ENCODE measurements around the gene LMAN1L.
A peak's percentile ranks its signal among the peaks of the same experiment; 100 is the strongest.

Gene LMAN1L

DNA sequence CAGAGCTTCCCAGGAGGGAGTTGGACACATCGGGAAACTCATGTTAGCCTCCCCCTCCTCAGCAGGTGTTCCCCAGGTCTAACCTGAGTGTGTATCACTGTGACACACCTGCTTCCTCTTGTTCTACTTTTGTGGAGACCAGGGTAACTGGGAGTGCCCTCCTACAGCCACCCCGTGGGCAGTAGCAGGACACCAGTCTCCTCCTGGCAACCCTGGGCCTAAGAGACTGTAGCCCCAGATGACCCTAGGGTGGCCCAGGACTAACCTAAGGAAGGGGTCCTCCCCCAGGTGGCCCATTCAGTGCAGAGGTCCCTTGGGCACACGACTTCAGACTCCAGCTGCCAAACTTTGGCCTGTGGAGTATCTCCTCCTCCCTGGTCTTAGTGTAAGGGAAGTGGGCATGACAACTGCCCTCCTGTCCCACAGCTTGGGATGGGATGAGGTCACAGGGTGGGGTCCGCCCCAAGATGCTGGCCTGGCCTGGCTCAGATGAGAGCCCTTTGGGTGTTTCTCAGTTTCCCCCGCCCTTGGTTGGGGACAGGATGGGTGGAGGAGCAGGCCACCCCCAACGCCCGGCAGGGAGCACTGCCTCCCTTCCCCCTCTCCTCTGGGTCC lies 26.0 kb upstream of the LMAN1L start:
- TF ChIP-seq, protein P1, sequence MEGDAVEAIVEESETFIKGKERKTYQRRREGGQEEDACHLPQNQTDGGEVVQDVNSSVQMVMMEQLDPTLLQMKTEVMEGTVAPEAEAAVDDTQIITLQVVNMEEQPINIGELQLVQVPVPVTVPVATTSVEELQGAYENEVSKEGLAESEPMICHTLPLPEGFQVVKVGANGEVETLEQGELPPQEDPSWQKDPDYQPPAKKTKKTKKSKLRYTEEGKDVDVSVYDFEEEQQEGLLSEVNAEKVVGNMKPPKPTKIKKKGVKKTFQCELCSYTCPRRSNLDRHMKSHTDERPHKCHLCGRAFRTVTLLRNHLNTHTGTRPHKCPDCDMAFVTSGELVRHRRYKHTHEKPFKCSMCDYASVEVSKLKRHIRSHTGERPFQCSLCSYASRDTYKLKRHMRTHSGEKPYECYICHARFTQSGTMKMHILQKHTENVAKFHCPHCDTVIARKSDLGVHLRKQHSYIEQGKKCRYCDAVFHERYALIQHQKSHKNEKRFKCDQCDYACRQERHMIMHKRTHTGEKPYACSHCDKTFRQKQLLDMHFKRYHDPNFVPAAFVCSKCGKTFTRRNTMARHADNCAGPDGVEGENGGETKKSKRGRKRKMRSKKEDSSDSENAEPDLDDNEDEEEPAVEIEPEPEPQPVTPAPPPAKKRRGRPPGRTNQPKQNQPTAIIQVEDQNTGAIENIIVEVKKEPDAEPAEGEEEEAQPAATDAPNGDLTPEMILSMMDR (IDR thresholded peaks at IDR 0.05; ENCODE audit: insufficient read depth, low read depth, low read length, missing control alignments): no peak

DNA sequence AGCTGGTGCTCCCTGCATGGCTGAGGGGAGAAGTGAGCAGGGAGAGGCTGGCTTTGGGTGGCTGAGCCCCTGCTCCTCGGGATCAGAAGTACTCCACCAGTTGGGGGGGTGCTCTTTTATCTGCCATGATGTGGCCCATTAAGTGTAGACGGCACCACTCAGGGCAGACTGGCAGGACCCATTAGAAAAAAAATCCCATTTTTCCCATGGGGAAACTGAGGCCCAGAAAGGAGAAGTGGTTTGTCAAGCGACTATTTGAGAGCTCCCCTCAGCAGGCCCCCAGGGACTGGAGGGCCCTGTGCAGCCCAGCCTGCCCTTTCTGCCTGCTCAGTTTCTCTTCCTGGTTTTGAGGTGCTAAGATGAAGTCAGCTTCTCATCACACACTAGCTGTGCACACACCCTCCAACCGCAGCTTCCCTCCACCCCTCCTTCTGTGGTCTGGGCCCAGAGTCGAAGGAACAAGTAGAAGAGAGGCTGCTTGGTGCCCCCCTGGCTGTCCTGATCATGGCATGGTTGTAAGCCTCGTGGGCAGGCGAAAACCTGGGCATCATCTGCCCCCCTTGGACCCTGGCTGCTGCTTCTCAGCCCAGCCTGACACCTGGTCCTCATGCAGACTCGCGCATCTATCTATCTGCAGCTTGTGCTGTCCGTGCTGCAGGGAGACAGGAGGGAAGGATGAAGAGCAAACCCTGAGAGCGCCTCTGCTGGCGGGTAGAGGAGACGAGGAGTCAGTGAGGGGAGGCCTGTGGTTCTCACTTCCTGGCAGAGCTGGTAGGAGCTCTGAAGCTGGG lies 25.2 kb upstream of the LMAN1L start:
- TF ChIP-seq, protein P1 (IDR thresholded peaks at IDR 0.05; ENCODE audit: insufficient read depth, low read depth, low read length, missing control alignments): peak; percentile 71
- DNase-seq (ENCODE audit: low read depth): peak; percentile 71
- no peak overlapping the region for H3K4me3 ChIP-seq (ENCODE audit: low read length)

More for the DNA sequence above, 26.0 kb upstream of the LMAN1L start:
- no peak overlapping the region for H3K4me3 ChIP-seq (ENCODE audit: low read length)
- no peak for DNase-seq (ENCODE audit: low read depth)

- TF ChIP-seq, protein P1 (IDR thresholded peaks at IDR 0.05; ENCODE audit: insufficient read depth, low read depth, low read length, missing control alignments): no peak
- no peak for DNase-seq (ENCODE audit: low read depth)
- no peak overlapping the region for H3K4me3 ChIP-seq (ENCODE audit: low read length)
Measured at GRCh38 chr15:74788042-74788682, 24.5 kb upstream of the LMAN1L start.

DNA sequence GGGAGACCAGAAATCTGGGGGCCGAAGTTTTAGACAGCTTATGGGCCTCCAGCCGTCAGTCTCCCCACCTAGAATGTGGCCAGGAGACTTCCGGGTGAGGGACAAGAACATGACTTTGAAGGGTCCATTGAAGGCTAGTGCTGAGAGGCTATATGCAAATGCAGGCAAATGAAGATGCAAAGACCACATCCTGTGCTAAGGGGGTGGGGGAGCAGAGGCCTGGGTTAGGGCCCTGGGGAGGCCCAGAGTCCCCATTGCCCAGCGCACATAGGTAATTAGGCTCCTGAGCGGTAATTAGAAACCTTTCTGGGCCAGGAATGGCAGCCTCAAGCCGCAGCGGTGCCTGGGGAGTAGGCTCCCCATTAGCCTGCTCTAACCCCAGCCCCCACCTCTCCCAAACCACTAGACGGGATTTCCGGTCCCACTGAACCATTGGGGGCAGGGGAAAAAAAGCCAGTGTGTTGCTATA lies 23.9 kb upstream of the LMAN1L start:
- TF ChIP-seq, protein P1 (IDR thresholded peaks at IDR 0.05; ENCODE audit: insufficient read depth, low read depth, low read length, missing control alignments): no peak
- DNase-seq (ENCODE audit: low read depth): no peak
- no peak overlapping the region for H3K4me3 ChIP-seq (ENCODE audit: low read length)

DNA sequence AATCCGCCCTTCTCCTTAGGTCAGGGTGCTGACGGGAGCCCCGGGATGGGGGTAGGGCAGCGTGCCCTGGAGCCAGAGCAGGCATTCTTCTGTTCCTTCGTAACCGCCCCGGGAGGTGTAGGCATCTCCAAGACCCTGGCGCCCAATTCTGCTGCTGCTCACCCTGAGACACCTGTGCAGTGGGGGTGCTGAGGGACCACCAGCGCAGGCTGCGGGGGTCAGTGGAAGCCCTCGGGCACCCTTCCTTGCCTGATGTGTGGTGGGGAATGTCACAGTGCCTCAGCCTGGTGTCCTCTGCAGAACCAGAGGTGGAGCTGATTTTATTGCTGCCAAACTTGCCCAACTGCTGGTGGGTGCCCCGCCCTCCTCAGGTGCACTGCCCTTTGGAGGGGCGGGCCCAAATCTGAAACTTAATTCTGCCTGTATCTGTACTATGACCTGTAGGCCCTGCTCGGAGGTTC lies 23.4 kb upstream of the LMAN1L start:
- TF ChIP-seq, protein P1 (IDR thresholded peaks at IDR 0.05; ENCODE audit: insufficient read depth, low read depth, low read length, missing control alignments): no peak
- no peak overlapping the region for H3K4me3 ChIP-seq (ENCODE audit: low read length)
- peak; percentile 51 for DNase-seq (ENCODE audit: low read depth)

- no peak overlapping the region for H3K4me3 ChIP-seq (ENCODE audit: low read length)
- TF ChIP-seq, protein P1 (IDR thresholded peaks at IDR 0.05; ENCODE audit: insufficient read depth, low read depth, low read length, missing control alignments): no peak
- no peak for DNase-seq (ENCODE audit: low read depth)
Measured at GRCh38 chr15:74789741-74790079, 22.9 kb upstream of the LMAN1L start.
